ENCODE results near the gene TRAPPC3L. TPM values are rescaled to one million over a fixed set of nuclear protein-coding genes. Genes with fewer than 3 reads are reported as not detected.

TRAPPC3L gene
- total RNA-seq, 4 donors from 2014 or later, result not detected

- Histone ChIP-seq H3K27me3 (no peaks in the 10 kb centered on the region), H3K4me1 (peaks cover 0 to 10% (median under 1%) of the 10 kb centered on the region in 4 donors), H3K36me3 (no peaks in the 10 kb centered on the region), H3K27ac (no peak overlapping the region), H3K4me3 (no peak overlapping the region), H3K9me3 (no peaks in the 10 kb centered on the region)
- TF ChIP-seq, protein P1, sequence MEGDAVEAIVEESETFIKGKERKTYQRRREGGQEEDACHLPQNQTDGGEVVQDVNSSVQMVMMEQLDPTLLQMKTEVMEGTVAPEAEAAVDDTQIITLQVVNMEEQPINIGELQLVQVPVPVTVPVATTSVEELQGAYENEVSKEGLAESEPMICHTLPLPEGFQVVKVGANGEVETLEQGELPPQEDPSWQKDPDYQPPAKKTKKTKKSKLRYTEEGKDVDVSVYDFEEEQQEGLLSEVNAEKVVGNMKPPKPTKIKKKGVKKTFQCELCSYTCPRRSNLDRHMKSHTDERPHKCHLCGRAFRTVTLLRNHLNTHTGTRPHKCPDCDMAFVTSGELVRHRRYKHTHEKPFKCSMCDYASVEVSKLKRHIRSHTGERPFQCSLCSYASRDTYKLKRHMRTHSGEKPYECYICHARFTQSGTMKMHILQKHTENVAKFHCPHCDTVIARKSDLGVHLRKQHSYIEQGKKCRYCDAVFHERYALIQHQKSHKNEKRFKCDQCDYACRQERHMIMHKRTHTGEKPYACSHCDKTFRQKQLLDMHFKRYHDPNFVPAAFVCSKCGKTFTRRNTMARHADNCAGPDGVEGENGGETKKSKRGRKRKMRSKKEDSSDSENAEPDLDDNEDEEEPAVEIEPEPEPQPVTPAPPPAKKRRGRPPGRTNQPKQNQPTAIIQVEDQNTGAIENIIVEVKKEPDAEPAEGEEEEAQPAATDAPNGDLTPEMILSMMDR (IDR thresholded peaks at IDR 0.05), result no peak
- no peak for TF ChIP-seq POLR2A (IDR thresholded peaks at IDR 0.05)
- no peak for DNase-seq
These were observed 32.9 kb upstream of the TRAPPC3L start for GRCh38 chr6:116578335-116578734.

DNA sequence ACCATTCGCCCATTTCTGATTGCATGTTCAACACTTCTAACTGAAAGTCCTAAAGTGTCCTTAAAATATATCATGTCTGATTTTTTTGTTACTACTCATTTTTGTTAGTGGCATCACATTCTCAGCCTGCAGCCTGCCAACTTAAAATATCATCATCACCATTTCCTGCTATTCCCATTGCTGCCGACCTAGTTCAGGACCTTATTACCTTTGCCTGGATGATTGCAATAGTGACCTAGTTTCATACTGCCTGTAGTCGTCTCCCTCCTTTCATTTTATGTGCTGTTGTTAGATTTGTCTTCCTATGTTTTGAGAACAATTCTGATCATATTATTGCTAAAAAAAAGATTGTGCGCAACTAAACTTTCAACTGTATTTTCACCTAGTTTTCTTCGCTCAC, 32.0 kb upstream of the TRAPPC3L start:
- no peaks in the 10 kb centered on the region for H3K9me3 ChIP-seq
- H3K4me1 ChIP-seq, result peaks cover 0 to 18% (median 5%) of the 10 kb centered on the region in 4 donors
- TF ChIP-seq, protein P1 (IDR thresholded peaks at IDR 0.05), result no peak
- TF ChIP-seq POLR2A (IDR thresholded peaks at IDR 0.05), result no peak
- no peak for DNase-seq
- H3K27me3 ChIP-seq, result no peaks in the 10 kb centered on the region
- H3K4me3 ChIP-seq, result no peak overlapping the region
- H3K27ac ChIP-seq, result no peak overlapping the region
- no peaks in the 10 kb centered on the region for H3K36me3 ChIP-seq

DNA sequence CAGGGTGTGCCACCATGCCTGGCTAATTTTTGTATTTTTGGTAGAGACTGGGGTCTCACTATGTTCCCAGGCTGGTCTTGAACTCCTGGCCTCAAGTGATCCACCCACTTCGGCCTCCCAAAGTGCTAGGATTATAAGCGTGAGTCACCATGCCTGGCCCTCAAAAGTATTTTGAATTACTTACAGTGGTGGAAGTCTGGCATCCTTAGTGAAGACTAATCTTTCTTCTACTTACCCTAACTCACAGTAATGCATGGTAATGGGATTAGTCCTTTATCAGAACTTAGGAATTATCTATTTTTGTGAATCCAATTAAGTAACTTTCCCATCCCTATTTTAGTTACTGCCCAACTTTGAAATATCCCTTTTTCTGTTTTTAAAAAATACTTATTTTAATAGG, 29.7 kb upstream of the TRAPPC3L start:
- Histone ChIP-seq H3K36me3 (no peaks in the 10 kb centered on the region), H3K4me3 (no peak overlapping the region), H3K9me3 (no peaks in the 10 kb centered on the region), H3K27me3 (no peaks in the 10 kb centered on the region), H3K4me1 (peaks cover 0 to 23% (median 5%) of the 10 kb centered on the region in 4 donors), H3K27ac (no peak overlapping the region)
- TF ChIP-seq POLR2A (IDR thresholded peaks at IDR 0.05), result no peak
- TF ChIP-seq, protein P1 (IDR thresholded peaks at IDR 0.05), result no peak
- no peak for DNase-seq

GRCh38 chr6:116572162-116572561, 26.7 kb upstream of the TRAPPC3L start:
- H3K4me1 ChIP-seq, result peaks cover 0 to 22% (median 5%) of the 10 kb centered on the region in 4 donors
- H3K27me3 ChIP-seq, result no peaks in the 10 kb centered on the region
- TF ChIP-seq, protein P1 (IDR thresholded peaks at IDR 0.05), result no peak
- no peak for TF ChIP-seq POLR2A (IDR thresholded peaks at IDR 0.05)
- H3K27ac ChIP-seq, result peak overlapping the region; percentile 78 to 93 (median 90)
- no peaks in the 10 kb centered on the region for H3K9me3 ChIP-seq
- DNase-seq, result peak in 1 of 3 donors; percentile 60
- peak overlapping the region; percentile 61 to 84 (median 77) for H3K4me3 ChIP-seq
- H3K36me3 ChIP-seq, result no peaks in the 10 kb centered on the region

GRCh38 chr6:116571683-116572000, 26.2 kb upstream of the TRAPPC3L start:
- Histone ChIP-seq H3K27ac (peak overlapping the region; percentile 78 to 93 (median 90)), H3K36me3 (no peaks in the 10 kb centered on the region), H3K4me3 (peak overlapping the region; percentile 61 to 84 (median 77)), H3K27me3 (no peaks in the 10 kb centered on the region), H3K9me3 (no peaks in the 10 kb centered on the region), H3K4me1 (peaks cover 0 to 22% (median 5%) of the 10 kb centered on the region in 4 donors)
- TF ChIP-seq, protein P1 (IDR thresholded peaks at IDR 0.05), result no peak
- no peak for TF ChIP-seq POLR2A (IDR thresholded peaks at IDR 0.05)
- no peak for DNase-seq
